A549 (cell line): ENCODE data around the gene JOSD2.

Source experiments
- BHLHE40 ChIP-seq: IDR thresholded peaks from 2 replicates; pipeline ENCODE4 v1.6.1; 2012; ENCODE audit warnings: low read depth, low read length, inconsistent platforms
- CTCF ChIP-seq: fragments of >200 bp; sonication (Bioruptor Twin); formaldehyde crosslinking; IDR thresholded peaks from 3 replicates; pipeline ENCODE4 v1.5.1; 2016
- JUN ChIP-seq, 2 experiments: fragments of >200 bp; sonication (Bioruptor Twin); formaldehyde crosslinking; IDR thresholded peaks; 2 replicates in 1 of 2; 3 replicates in 1 of 2; pipeline ENCODE4 v1.6.1; 2016 to 2017
- KDM1A ChIP-seq: fragments of 200-600 bp; sonication (generic); IDR thresholded peaks from 2 replicates; pipeline ENCODE4 v1.6.1; 2016; ENCODE audit warnings: low read depth, mild to moderate bottlenecking
- MAX ChIP-seq: IDR thresholded peaks from 2 replicates; pipeline ENCODE4 v1.6.1; 2012
- NPAS2 ChIP-seq: fragments of 250-450 bp; sonication (Bioruptor Pico); IDR thresholded peaks from 2 replicates; pipeline ENCODE4 v1.8.0; 2022; ENCODE audit warnings: mild to moderate bottlenecking, moderate library complexity, borderline replicate concordance
- POLR2A ChIP-seq: IDR thresholded peaks from 2 replicates; pipeline ENCODE4 v1.6.1; 2012; ENCODE audit warnings: mild to moderate bottlenecking, low read length
- REST ChIP-seq: fragments of 200-600 bp; sonication (generic); IDR thresholded peaks from 2 replicates; pipeline ENCODE4 v1.6.1; 2016; ENCODE audit warnings: antibody characterized with exemption, mild to moderate bottlenecking, moderate library complexity
- USF2 ChIP-seq: fragments of 450-650 bp; IDR thresholded peaks from 2 replicates; pipeline ENCODE4 v1.6.1; 2014; ENCODE audit warnings: antibody characterized with exemption

- no peak for TF ChIP-seq REST
- TF ChIP-seq CTCF, result no peak
- TF ChIP-seq MAX, result no peak
- no peak for TF ChIP-seq JUN (IDR thresholded peaks at IDR 0.05)
- TF ChIP-seq KDM1A, result no peak
- TF ChIP-seq BHLHE40, result no peak
- no peak for TF ChIP-seq NPAS2
- no peak for TF ChIP-seq USF2
- TF ChIP-seq POLR2A, result no peak
These were observed 29.4 kb downstream of the JOSD2 start for GRCh38 chr19:50481351-50482149.
